Measurements from ENCODE around the gene OSBPL10.

OSBPL10 gene

DNA sequence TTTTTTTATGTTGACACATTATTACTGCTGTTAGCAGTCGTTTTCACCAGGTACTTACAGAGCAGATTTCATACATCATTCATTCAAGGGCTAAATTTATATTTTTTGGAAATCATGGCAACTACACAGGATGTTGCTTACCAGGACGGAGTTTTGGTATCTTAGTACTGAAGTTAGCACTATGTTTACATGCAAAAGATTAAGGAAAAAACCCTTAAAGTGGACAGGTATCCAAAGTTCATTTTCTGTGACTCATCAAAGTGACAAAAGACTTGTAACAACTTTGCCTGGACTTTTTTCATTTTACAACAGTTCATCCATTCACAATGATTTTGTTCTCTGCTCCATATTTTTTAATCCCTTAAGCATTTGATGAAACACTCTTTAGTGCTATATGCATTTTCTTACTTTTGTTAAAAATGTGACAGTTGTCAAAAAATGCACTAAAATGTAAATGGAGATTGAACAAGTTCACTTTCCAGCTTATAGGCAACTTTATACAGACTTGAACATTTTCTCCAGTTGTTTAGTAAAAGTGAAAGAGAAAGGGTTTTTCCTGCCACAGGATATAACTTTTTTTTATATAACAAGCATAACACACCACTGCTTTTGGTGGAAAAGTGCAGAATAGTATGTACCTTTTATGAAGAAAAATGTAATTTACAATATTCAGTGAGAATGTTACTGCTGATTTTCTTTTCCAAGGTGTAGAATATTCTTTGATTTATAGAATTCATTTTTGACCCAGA is 344.2 kb downstream of the OSBPL10 start:
- DNase-seq = no peak

DNA sequence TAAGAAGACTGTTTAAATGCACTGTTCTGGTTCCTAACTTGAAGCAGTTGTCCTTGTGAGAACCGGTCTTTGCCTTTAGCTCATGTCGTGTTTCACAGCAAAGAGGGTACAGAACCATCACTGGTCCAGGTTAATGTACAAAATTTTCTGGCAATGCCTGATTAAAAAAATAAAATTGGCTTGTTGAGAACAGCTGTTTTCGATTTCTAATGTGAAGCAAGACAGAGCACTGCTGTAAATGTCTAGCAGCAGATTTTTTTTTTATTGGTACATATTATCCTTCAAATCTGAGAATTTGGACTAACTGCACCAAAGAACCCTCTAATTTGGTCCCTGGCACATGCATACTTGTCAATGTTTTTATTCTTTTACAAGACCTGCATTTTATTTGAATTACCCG is 345.0 kb downstream of the OSBPL10 start:
- DNase-seq = no peak

GRCh38 chr3:31635545-31635944 is 345.5 kb downstream of the OSBPL10 start:
- DNase-seq = no peak

DNA sequence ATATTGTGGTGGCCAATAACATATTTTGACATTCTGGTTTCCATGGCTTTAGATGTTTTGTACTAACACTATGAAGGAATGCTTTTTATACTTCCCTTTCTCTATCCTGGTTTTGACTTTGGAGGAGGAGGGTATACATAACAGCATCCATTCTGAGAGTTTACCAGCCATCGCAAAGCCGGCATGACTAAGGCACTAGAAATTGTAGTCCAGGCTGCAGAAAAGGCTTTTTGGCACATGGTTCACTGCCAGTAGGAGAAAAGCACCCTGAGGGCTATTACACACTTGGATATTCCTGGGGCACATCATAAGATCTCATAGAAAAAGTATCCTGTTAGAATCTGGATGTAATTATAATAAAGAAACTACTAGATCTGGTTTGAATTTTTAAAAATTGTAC is 346.6 kb downstream of the OSBPL10 start:
- DNase-seq = no peak

GRCh38 chr3:31629054-31629453 is 352.0 kb downstream of the OSBPL10 start:
- no peak for DNase-seq

- DNase-seq = no peak
These were observed 355.7 kb downstream of the OSBPL10 start for GRCh38 chr3:31625358-31625757.

GRCh38 chr3:31624083-31624709 is 356.9 kb downstream of the OSBPL10 start:
- DNase-seq = no peak

- DNase-seq = no peak
These were observed 358.3 kb downstream of the OSBPL10 start for GRCh38 chr3:31622636-31623288.

DNA sequence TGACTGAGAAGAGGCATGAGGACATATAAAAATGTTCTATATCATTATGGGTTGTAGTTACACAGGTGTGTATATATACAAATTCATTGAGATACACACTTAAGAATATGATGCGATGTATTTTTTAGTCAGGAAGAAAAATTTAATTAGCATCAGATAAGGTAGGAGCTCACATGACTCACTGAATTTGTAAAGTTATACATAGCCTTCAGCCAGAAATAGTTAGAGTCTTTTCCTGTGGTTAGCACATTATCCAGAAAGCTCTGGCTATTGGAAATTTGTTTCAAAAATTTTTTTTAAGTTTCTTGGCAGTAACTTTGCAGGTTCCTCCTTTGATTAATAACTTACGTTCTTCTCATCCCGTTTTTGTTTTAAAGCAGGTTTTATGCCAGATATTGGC is 359.7 kb downstream of the OSBPL10 start:
- no peak for DNase-seq

DNA sequence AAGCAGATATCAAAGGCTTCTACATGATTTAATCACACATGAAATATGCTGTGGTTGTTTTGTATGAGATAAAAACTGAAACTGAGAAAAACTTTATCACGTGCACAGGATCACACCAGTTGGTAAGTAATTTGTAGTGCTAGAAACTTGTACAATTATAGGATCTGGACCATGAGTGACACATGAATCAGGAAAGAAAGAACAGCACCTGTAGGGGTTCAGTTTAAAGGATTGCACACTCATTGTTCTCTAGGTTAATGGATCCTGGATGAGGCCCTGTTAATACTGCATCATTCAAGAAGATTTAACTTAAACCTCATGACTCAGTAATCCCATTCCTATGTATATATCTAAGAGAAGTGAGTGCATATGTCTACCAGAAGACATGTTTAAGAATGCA is 360.4 kb downstream of the OSBPL10 start:
- DNase-seq = no peak

DNA sequence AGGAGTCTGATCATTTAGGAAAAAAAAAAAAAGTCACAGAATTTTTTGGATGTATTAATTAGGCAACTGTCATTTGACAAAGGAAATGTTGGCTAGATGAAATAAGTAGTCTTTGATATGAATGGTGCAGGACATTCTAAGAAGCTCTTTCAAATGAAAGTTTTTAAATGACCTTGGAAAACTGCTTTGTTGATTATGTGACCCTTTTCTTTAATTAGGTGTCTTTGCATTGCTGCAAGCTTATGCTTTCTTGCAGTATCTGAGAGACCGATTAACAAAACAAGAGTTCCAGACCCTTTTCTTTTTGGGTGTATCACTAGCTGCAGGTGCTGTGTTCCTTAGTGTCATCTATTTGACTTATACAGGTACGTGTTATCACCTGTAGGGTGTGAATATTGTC is 364.4 kb downstream of the OSBPL10 start:
- DNase-seq = no peak

DNA sequence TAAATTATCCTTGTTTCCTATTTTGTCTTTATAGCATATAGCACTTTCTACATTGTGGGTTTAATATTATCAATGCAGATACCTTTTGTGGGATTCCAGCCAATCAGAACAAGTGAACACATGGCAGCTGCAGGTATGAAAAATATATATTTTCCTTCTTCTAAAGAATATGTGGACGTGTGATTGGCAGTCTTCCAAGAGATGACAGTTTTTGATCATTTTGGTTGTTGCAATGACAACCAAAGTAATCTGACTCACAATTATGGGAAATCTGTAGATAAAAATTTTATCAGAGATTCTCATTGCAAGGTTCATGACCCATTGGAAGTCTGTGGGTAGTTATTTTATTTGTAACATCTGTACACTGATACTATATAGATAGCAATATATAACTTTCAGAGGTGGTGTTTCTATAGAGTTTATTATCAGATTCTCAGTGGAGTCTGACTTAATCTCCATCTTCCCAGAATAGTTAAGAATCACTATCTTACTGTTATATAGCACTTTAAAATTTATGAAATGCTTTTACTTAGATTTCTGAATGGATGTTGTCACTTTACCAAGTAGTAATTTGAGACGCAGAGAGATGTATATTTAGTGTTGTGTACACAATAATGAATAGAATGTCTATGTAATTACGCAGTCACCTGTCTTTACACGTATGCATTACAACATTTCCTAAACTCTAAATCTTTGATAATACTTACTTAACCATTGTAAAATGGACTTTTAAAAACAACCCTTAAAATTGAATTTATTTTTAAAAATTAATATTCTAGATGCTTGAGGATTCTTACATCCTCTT is 365.8 kb downstream of the OSBPL10 start:
- DNase-seq = no peak

DNA sequence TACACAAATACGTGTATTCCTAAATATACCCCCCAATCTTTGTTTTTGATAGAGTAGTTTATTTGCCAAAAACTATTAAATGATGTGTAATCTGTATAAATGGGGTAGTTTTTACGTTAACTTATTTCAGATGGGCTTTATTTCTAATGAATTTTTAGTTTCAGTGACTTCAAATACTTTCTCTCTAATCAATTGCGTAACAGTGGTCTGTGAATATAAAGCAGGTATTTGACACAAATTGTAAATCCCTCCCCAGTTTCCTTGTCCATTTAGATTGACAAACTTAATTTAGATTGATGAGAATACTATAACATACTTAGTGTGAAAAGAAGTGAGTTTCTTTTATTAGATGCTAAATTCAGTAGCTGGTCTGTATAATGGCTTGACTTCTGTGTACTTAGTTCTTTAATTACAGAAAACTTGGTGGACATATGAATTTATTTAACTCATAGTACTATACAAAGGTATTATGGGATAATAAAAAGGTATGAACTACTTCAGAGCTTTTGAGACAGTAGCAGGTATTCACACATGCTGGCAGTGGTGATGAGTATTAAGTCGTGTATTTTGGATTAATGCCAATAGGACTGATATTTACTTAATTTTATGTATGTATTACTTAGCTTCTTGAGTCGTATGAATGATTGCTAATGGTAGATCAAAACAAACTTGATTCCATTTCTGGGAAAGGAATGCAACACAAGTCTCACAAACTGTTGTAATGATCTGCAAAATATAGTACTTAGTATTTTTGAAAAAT is 366.7 kb downstream of the OSBPL10 start:
- DNase-seq = peak; percentile 6

DNA sequence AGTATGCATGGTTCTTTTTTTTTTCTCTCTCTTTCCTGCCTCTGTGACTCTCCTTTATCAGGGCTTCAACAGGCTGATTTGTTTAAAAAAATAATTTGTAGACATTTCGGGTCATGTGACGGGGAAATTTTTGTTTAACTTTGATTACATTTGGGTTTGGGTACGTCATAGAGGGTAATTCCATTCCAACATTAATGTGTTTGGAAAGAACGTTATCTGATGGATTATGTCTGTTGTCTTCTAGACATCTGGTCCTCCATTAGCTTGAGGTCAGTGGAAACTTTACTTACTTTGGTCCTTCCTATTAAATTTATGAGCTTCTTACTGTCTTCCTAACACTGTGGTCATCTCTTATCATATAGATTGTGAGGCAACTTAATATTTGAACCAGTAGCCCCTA is 367.4 kb downstream of the OSBPL10 start:
- DNase-seq = no peak

DNA sequence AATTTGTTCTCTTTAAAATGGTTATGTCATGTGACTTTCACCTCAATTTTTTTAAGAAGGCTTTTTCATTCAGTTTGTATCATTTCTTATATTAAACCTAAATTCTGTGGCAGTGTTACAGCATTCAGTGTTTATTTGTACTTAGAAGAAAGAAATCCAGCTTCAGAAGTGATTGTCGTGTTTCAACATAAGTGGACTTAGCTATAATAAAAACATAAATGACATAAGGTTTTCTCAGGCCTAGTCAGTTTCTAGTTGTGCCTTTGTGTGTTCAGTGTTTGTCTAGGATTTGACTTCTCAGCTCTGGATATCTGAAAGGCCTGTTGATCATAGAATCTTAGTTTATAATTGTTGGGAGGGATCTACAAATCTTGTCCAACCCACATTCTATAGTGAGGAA is 367.9 kb downstream of the OSBPL10 start:
- DNase-seq = no peak
